PFSK-1 (cell line): ENCODE data around the gene SLC5A9.

ENCODE experiments used
- FOXP2 ChIP-seq: optimal IDR thresholded peaks from 2 replicates; pipeline ENCODE3; 2011; ENCODE audit warnings: borderline replicate concordance, control low read depth, inconsistent platforms; ENCODE audit not compliant: insufficient read depth; ENCODE audit errors: extremely low read length, extremely low read depth
- POLR2AphosphoS5 ChIP-seq: IDR thresholded peaks from 2 replicates; pipeline ENCODE4 v1.6.1; 2012; ENCODE audit warnings: low read depth, mild to moderate bottlenecking, control low read depth, low read length, moderate library complexity
- REST ChIP-seq, 2 experiments: IDR thresholded peaks; 2 replicates each; pipeline versions ENCODE4 v1.6.1 to v1.8.0; 2011 to 2012; ENCODE audit warnings: low read depth in 2 of 2, low read length in 2 of 2, control low read depth in 1 of 2, inconsistent platforms in 1 of 2, mild to moderate bottlenecking in 1 of 2, moderate library complexity in 1 of 2; ENCODE audit not compliant: insufficient read depth in 1 of 2
- TAF1 ChIP-seq: IDR thresholded peaks from 2 replicates; pipeline ENCODE4 v1.6.1; 2012; ENCODE audit warnings: low read length, control low read depth, borderline replicate concordance; ENCODE audit not compliant: insufficient read depth

GRCh38 chr1:48214820-48215219 lies 7.7 kb upstream of the SLC5A9 start:
- TF ChIP-seq TAF1 (no peak), POLR2AphosphoS5 (no peak), FOXP2 (no peak), REST (IDR thresholded peaks at IDR 0.05; ENCODE audit: insufficient read depth in 1 of 2, low read depth in 2 of 2, low read length in 2 of 2) (no peak)
